Transverse colon (tissue), 4 donors: ENCODE measurements around the gene LARP4B. TPM values are rescaled to one million over a fixed set of nuclear protein-coding genes. Genes with fewer than 3 reads are reported as not detected.
A peak's percentile ranks its signal among the peaks of the same experiment; 100 is the strongest.

ENCODE experiments used
- DNase-seq: peaks from one replicate; pipeline ENCODE4 v3.0.0-alpha.2; 2019
- H3K27ac ChIP-seq, 4 donors: fragments of 200-600 bp; sonication (generic); 2 replicates each; pipeline ENCODE4 v1.5.1; 2016 to 2018; ENCODE audit warnings: inconsistent platforms in 4 of 4
- H3K27me3 ChIP-seq: fragments of 200-600 bp; sonication (generic); 2 replicates; pipeline ENCODE4 v1.5.1; 2017; ENCODE audit warnings: inconsistent platforms
- H3K36me3 ChIP-seq, 4 donors: fragments of 200-600 bp; sonication (generic); 2 replicates each; pipeline ENCODE4 v1.5.1; 2017 to 2019; ENCODE audit warnings: inconsistent platforms in 4 of 4
- H3K4me1 ChIP-seq, 4 donors: fragments of 200-600 bp; sonication (generic); 2 replicates each; pipeline ENCODE4 v1.5.1; 2017 to 2020; ENCODE audit warnings: inconsistent platforms in 4 of 4
- H3K4me3 ChIP-seq, 4 donors: fragments of 200-600 bp; sonication (generic); 1 replicate in 1 of 4; 2 replicates in 3 of 4; pipeline versions ENCODE4 v1.5.1 to v1.6.1; 2017 to 2019; ENCODE audit warnings: inconsistent platforms in 4 of 4
- H3K9me3 ChIP-seq, 2 donors: fragments of 200-600 bp; sonication (generic); 2 replicates each; pipeline ENCODE4 v1.5.1; 2017 to 2019; ENCODE audit warnings: inconsistent platforms in 2 of 2
- CTCF ChIP-seq, 5 experiments: fragments of 200-600 bp in 3 of 5; fragments of 450-650 bp in 2 of 5; sonication (generic) in 3 of 5; IDR thresholded peaks; 1 replicate in 2 of 5; 2 replicates in 3 of 5; pipeline ENCODE4 v1.5.1; 2016 to 2017; ENCODE audit warnings: antibody characterized with exemption in 5 of 5, inconsistent platforms in 3 of 5, mild to moderate bottlenecking in 2 of 5, moderate library complexity in 1 of 5
- EP300 ChIP-seq: sonication (generic); formaldehyde crosslinking; IDR thresholded peaks from one replicate; pipeline ENCODE4 v1.6.1; 2017; ENCODE audit warnings: antibody characterized with exemption, low read depth
- POLR2A ChIP-seq: fragments of 450-650 bp; IDR thresholded peaks from one replicate; pipeline ENCODE4 v1.6.1; 2016; ENCODE audit warnings: antibody characterized with exemption, mild to moderate bottlenecking, moderate library complexity
- POLR2AphosphoS5 ChIP-seq, 3 donors: sonication (generic); formaldehyde crosslinking; IDR thresholded peaks; one replicate each; pipeline ENCODE4 v1.6.1; 2016; ENCODE audit warnings: antibody characterized with exemption in 3 of 3
- WGBS, 2 donors: methylation state at CpG; one replicate each; pipeline ENCODE4 v1.1.5; 2018; ENCODE audit warnings: low coverage in 1 of 2; 5-methylcytosine and 5-hydroxymethylcytosine counted together
- in situ Hi-C, 4 donors: fragments of 200-750 bp; cut with MboI; loops; one replicate each; pipeline versions ENCODE4 v1.15.0 to v1.15.1; 2017; ENCODE audit warnings: low sequenced_read_pairs in 3 of 4, low pct_ligation_motif_present in 1 of 4, low pct_unique_long_range_greater_than_20kb in 1 of 4
- intact Hi-C: fragments of 100-400 bp; cut with DNase I; formaldehyde crosslinking; loops from one replicate; pipeline ENCODE4 v1.15.1; 2023; ENCODE audit warnings: low total_unique reads
- total RNA-seq, 4 donors: library from RNA; depleted of rRNA; stranded (reverse); fragments of >200 nt; gene quantifications; one replicate each; pipeline ENCODE4 v1.1.0, GENCODE V29; 2016

LARP4B gene
- total RNA-seq, 4 donors from 2014 or later: 89.2 to 148 (median 96.4) TPM

- H3K9me3 ChIP-seq: no peaks in the 10 kb centered on the region
Measured at GRCh38 chr10:813286-813685, 118.2 kb downstream of the LARP4B start.

GRCh38 chr10:812787-813186 is 118.7 kb downstream of the LARP4B start:
- Histone ChIP-seq H3K4me3 (no peak overlapping the region), H3K27ac (no peak overlapping the region), H3K36me3 (peaks cover 0 to 74% (median 32%) of the 10 kb centered on the region in 4 donors), H3K4me1 (no peaks in the 10 kb centered on the region), H3K9me3 (no peaks in the 10 kb centered on the region), H3K27me3 (no peaks in the 10 kb centered on the region)
- TF ChIP-seq POLR2AphosphoS5 (IDR thresholded peaks at IDR 0.05) (no peak), EP300 (no peak), POLR2A (no peak), CTCF (IDR thresholded peaks at IDR 0.05) (no peak)
- in situ Hi-C loops (no loop called here), intact Hi-C loops (no loop called here)
- WGBS, 2 donors: 89 to 92% methylated on average over 8 to 18 of the region's 19 CpGs
- DNase-seq: no peak

More at GRCh38 chr10:813286-813685, 118.2 kb downstream of the LARP4B start:
- intact Hi-C loops (no loop called here), in situ Hi-C loops (no loop called here)
- Histone ChIP-seq H3K4me1 (no peaks in the 10 kb centered on the region), H3K4me3 (no peak overlapping the region), H3K27ac (no peak overlapping the region), H3K36me3 (peaks cover 0 to 73% (median 29%) of the 10 kb centered on the region in 4 donors), H3K27me3 (no peaks in the 10 kb centered on the region)
- no peak for TF ChIP-seq POLR2AphosphoS5 (IDR thresholded peaks at IDR 0.05)
- TF ChIP-seq CTCF (IDR thresholded peaks at IDR 0.05): no peak
- no peak for TF ChIP-seq POLR2A
- TF ChIP-seq EP300: no peak
- WGBS, 2 donors: 90 to 93% methylated on average over 3 to 6 of the region's 6 CpGs
- no peak for DNase-seq

- intact Hi-C loops: no loop called here
- no peaks in the 10 kb centered on the region for H3K9me3 ChIP-seq
- H3K27me3 ChIP-seq: no peaks in the 10 kb centered on the region
- H3K4me3 ChIP-seq: no peak overlapping the region
- H3K36me3 ChIP-seq: peaks cover 0 to 73% (median 33%) of the 10 kb centered on the region in 4 donors
- WGBS, 2 donors: 78 to 84% methylated on average over 9 of the region's 9 CpGs
- H3K4me1 ChIP-seq: no peaks in the 10 kb centered on the region
- no peak overlapping the region for H3K27ac ChIP-seq
- in situ Hi-C loops: no loop called here
- TF ChIP-seq POLR2AphosphoS5 (IDR thresholded peaks at IDR 0.05) (no peak), CTCF (IDR thresholded peaks at IDR 0.05) (no peak), EP300 (no peak), POLR2A (no peak)
- no peak for DNase-seq
Measured at GRCh38 chr10:811379-812175, 119.9 kb downstream of the LARP4B start.

- Histone ChIP-seq H3K36me3 (peaks cover 0 to 61% (median 30%) of the 10 kb centered on the region in 4 donors), H3K27ac (no peak overlapping the region), H3K4me3 (no peak overlapping the region), H3K4me1 (no peaks in the 10 kb centered on the region), H3K9me3 (no peaks in the 10 kb centered on the region), H3K27me3 (no peaks in the 10 kb centered on the region)
- in situ Hi-C loops (no loop called here), intact Hi-C loops (no loop called here)
- no peak for TF ChIP-seq EP300
- peak; percentile 17 to 35 (median 24) for TF ChIP-seq CTCF (IDR thresholded peaks at IDR 0.05)
- WGBS, 2 donors: 87% methylated on average over 16 of the region's 16 CpGs; no CpG with 5 or more reads in 1 of the 2 donors
- DNase-seq: no peak
Measured at GRCh38 chr10:810351-810846, 121.1 kb downstream of the LARP4B start.
